Stomach (tissue), 9 donors: ENCODE measurements around the gene CCNE1. TPM values are rescaled to one million over a fixed set of nuclear protein-coding genes. Genes with fewer than 3 reads are reported as not detected.

ENCODE experiments used
- DNase-seq, 2 donors: peaks; one replicate each; pipeline versions ENCODE4 v3.0.0 to v3.0.0-alpha.2; 2013 to 2019
- H3K27ac ChIP-seq, 5 donors: fragments of 200-600 bp in 4 of 5; sonication (generic) in 4 of 5; one replicate each; pipeline ENCODE4 v1.5.1; 2013 to 2019; ENCODE audit warnings: mild to moderate bottlenecking in 1 of 5, moderate library complexity in 1 of 5
- H3K27me3 ChIP-seq, 3 donors: fragments of 200-600 bp; sonication (generic); one replicate each; pipeline ENCODE4 v1.5.1; 2017 to 2019; ENCODE audit warnings: mixed run types in 1 of 3
- H3K36me3 ChIP-seq, 4 donors: fragments of 200-600 bp; sonication (generic); 1 replicate in 3 of 4; 2 replicates in 1 of 4; pipeline ENCODE4 v1.5.1; 2016 to 2019
- H3K4me1 ChIP-seq, 4 donors: fragments of 200-600 bp; sonication (generic); one replicate each; pipeline ENCODE4 v1.5.1; 2016 to 2019
- H3K4me3 ChIP-seq, 4 donors: fragments of 200-600 bp; sonication (generic) in 3 of 4; one replicate each; pipeline ENCODE4 v1.5.1; 2016 to 2019; ENCODE audit warnings: mild to moderate bottlenecking in 1 of 4
- H3K9me3 ChIP-seq, 4 donors: fragments of 200-600 bp; sonication (generic); one replicate each; pipeline ENCODE4 v1.5.1; 2016 to 2019
- EP300 ChIP-seq: sonication (generic); formaldehyde crosslinking; IDR thresholded peaks from one replicate; pipeline ENCODE4 v1.6.1; 2017; ENCODE audit warnings: antibody characterized with exemption
- POLR2A ChIP-seq, 4 donors: fragments of 450-650 bp; IDR thresholded peaks; one replicate each; pipeline ENCODE4 v1.6.1; 2016; ENCODE audit warnings: antibody characterized with exemption in 4 of 4, control low read depth in 2 of 4, mild to moderate bottlenecking in 1 of 4, moderate library complexity in 1 of 4
- POLR2AphosphoS5 ChIP-seq, 3 donors: sonication (generic); formaldehyde crosslinking; IDR thresholded peaks; one replicate each; pipeline ENCODE4 v1.6.1; 2016; ENCODE audit warnings: antibody characterized with exemption in 3 of 3
- WGBS, 5 donors: extraction: QIAGEN DNeasy Blood & Tissue Kit in 3 of 5; methylation state at CpG; one replicate each; pipeline versions ENCODE4 v1.1.5 to v1.1.7; 2013 to 2018; 5-methylcytosine and 5-hydroxymethylcytosine counted together
- intact Hi-C: fragments of 100-400 bp; cut with DNase I; formaldehyde crosslinking; loops from one replicate; pipeline ENCODE4 v1.15.1; 2023; ENCODE audit warnings: low total_unique reads
- polyA plus RNA-seq, 3 donors: library from polyadenylated mRNA; stranded (reverse); fragments of 200-250 nt; gene quantifications; one replicate each; pipeline ENCODE4 v1.2.3, GENCODE V29; 2013
- total RNA-seq, 5 donors: library from RNA; depleted of rRNA; stranded (reverse); fragments of >200 nt; gene quantifications; one replicate each; pipeline versions ENCODE4 v1.1.0 to v1.2.3, GENCODE V29; 2014 to 2016
- TF ChIP-seq, protein P1 (sequence below), 7 experiments: fragments of 450-650 bp in 4 of 7; fragments of 200-600 bp in 3 of 7; sonication (generic) in 3 of 7; IDR thresholded peaks; one replicate each; pipeline ENCODE4 v1.5.1; 2016 to 2019; ENCODE audit warnings: antibody characterized with exemption in 7 of 7, control low read depth in 2 of 7, mild to moderate bottlenecking in 1 of 7
- donor health status: healthy with polysubstance abuse.
- donor health status: Bipolar disorder and iron deficiency.
- donor health status: healthy.

CCNE1 gene
- total and polyA plus RNA-seq, 8 donors: 1.7 to 3.7 (median 3.1) TPM; not detected in 3

DNA sequence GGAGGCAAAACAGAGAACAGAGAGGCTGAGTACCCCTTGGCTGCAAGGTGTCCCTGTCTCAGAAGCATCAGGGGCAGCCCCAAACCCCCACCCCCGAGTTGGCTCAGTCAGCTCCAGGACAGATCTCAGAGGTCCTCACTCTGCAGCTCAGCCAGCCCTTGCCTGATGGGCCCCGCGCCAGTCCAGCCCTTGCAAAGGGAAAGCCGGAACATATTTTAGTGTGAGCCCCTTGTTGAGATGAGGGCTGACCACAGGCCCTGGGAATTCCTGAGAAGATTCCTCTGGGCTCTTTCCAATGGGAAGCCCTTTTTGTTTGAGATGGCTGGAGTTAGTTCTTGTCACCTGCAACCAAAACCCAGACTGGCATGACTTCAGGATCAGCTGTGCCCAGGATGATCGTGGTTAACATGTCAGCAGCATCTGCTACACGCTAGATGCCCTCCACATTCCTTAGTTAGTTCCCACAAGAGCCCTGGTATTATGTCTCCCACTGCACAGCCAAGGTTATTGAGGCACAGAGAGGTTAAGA, 33.9 kb upstream of the CCNE1 start:
- Histone ChIP-seq H3K4me3 (no peak overlapping the region), H3K27ac (no peak overlapping the region), H3K4me1 (no peaks in the 10 kb centered on the region), H3K36me3 (no peaks in the 10 kb centered on the region), H3K27me3 (peaks cover 0 to 23% (median 5%) of the 10 kb centered on the region in 3 donors), H3K9me3 (no peaks in the 10 kb centered on the region)
- 78 to 82% (median 80%) methylated on average over 6 of the region's 6 CpGs for WGBS, 5 donors
- DNase-seq: peak in 1 of 2 donors; percentile 49
- TF ChIP-seq EP300 (no peak), POLR2A (IDR thresholded peaks at IDR 0.05) (no peak), POLR2AphosphoS5 (IDR thresholded peaks at IDR 0.05) (no peak)
- TF ChIP-seq, protein P1, sequence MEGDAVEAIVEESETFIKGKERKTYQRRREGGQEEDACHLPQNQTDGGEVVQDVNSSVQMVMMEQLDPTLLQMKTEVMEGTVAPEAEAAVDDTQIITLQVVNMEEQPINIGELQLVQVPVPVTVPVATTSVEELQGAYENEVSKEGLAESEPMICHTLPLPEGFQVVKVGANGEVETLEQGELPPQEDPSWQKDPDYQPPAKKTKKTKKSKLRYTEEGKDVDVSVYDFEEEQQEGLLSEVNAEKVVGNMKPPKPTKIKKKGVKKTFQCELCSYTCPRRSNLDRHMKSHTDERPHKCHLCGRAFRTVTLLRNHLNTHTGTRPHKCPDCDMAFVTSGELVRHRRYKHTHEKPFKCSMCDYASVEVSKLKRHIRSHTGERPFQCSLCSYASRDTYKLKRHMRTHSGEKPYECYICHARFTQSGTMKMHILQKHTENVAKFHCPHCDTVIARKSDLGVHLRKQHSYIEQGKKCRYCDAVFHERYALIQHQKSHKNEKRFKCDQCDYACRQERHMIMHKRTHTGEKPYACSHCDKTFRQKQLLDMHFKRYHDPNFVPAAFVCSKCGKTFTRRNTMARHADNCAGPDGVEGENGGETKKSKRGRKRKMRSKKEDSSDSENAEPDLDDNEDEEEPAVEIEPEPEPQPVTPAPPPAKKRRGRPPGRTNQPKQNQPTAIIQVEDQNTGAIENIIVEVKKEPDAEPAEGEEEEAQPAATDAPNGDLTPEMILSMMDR (IDR thresholded peaks at IDR 0.05): no peak
- intact Hi-C loops: no loop called here

DNA sequence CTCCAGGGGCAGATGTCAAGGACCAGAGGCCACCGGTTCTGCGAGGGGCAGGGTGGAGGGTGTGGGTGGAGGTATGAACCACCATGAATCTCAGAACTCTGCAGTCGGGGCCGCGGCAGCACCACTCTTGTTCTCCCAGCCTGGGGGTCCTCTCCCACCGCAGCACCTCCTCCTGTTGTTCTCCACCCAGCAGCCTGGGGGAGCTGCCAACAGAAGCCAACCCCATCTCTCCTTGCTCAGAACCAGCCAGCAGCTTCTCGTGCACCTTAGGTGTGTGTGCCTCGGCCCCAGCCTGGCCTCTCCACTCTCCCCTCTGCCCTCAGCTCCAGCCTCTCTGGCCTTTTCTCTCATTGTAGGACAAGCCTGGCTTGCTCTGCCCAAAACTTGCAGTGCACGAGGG, 31.9 kb upstream of the CCNE1 start:
- TF ChIP-seq POLR2AphosphoS5 (IDR thresholded peaks at IDR 0.05) (no peak), POLR2A (IDR thresholded peaks at IDR 0.05) (no peak), EP300 (no peak)
- TF ChIP-seq, protein P1 (IDR thresholded peaks at IDR 0.05): no peak
- no peak for DNase-seq
- H3K36me3 ChIP-seq: no peaks in the 10 kb centered on the region
- no peak overlapping the region for H3K27ac ChIP-seq
- H3K4me3 ChIP-seq: no peak overlapping the region
- 36 to 65% (median 45%) methylated on average over 5 to 9 of the region's 9 CpGs for WGBS, 5 donors
- H3K4me1 ChIP-seq: no peaks in the 10 kb centered on the region
- intact Hi-C loops: no loop called here
- H3K9me3 ChIP-seq: no peaks in the 10 kb centered on the region
- peaks cover 0 to 14% (median 5%) of the 10 kb centered on the region in 3 donors for H3K27me3 ChIP-seq

DNA sequence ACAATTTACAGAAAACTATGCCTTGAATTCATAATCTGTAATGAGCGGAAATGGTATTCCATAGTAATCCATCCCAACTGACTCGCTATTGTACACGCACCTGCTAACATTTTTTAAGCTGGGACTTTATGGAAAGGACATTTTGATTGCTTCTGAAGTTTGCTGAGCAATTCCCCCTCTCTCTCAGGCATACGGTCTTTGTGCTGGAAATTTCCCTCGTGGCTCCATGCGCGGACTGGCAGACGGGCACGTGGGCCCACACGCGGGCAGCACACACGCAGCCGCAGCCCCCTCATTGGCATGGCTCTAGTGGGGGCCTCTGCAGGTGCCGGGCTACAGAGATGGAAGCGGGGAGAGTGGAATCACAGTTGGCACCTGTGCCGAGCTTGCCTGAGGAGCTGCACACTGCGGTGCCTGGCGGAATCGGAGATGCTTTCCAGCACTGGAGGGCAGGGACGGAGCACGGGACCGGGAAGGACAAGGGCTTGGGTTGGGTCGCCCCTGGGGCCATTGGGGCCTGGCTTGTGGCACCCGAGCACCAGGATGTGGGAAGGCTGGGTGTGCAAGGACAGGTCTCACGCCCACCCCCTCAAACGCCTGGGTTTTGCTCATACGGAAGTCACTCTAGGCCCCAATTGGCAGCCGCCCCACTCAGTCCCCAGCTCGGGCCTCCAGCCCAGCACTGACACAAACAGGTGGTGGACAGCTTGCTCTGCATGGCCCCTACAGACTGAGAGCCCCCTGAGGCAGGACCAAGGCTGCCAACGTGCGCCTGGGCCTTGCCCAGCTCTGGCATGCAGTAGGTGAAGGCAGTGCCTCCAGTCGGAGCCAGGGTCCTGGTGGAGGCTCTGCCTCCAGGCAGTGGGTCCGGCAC, 30.2 kb upstream of the CCNE1 start:
- TF ChIP-seq POLR2AphosphoS5 (IDR thresholded peaks at IDR 0.05): no peak
- TF ChIP-seq, protein P1 (IDR thresholded peaks at IDR 0.05): no peak
- TF ChIP-seq EP300: no peak
- TF ChIP-seq POLR2A (IDR thresholded peaks at IDR 0.05): no peak
- peaks cover 0 to 23% (median 5%) of the 10 kb centered on the region in 3 donors for H3K27me3 ChIP-seq

DNA sequence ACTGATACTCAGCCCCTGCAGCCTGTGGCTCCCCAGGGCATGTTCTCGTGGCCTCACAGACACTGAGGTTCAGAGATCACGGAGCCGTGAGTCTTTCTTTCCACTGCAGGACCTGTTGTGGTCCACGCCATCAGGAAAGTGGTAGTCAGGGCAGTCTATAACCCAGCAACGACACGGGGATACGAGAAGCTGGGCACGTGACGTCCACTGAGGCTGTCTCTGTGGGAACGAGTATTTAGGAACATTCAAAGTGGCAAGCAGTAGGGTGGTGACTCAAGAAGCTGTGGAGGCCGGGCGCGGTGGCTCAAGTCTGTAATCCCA, 29.6 kb upstream of the CCNE1 start:
- no peaks in the 10 kb centered on the region for H3K36me3 ChIP-seq
- intact Hi-C loops: no loop called here
- no peak overlapping the region for H3K4me3 ChIP-seq
- H3K27ac ChIP-seq: no peak overlapping the region
- DNase-seq: no peak
- H3K4me1 ChIP-seq: no peaks in the 10 kb centered on the region
- peaks cover 0 to 23% (median 5%) of the 10 kb centered on the region in 3 donors for H3K27me3 ChIP-seq
- WGBS, 5 donors: 77 to 88% (median 87%) methylated on average over 11 to 13 of the region's 13 CpGs
- TF ChIP-seq POLR2A (IDR thresholded peaks at IDR 0.05): no peak
- no peak for TF ChIP-seq EP300
- H3K9me3 ChIP-seq: no peaks in the 10 kb centered on the region

More for the DNA sequence above, 30.2 kb upstream of the CCNE1 start:
- Histone ChIP-seq H3K4me3 (no peak overlapping the region), H3K36me3 (no peaks in the 10 kb centered on the region), H3K27ac (no peak overlapping the region), H3K4me1 (no peaks in the 10 kb centered on the region), H3K9me3 (no peaks in the 10 kb centered on the region)
- DNase-seq: peak in 1 of 2 donors; percentile 63
- WGBS, 5 donors: 77 to 79% (median 78%) methylated on average over 22 to 33 of the region's 33 CpGs
- intact Hi-C loops: no loop called here
